Retinal pigment epithelial cell (primary cell): Measurements from ENCODE around the gene HCST.
A peak's percentile ranks its signal among the peaks of the same experiment; 100 is the strongest.

Source experiments
- DNase-seq: peaks from one replicate; pipeline ENCODE4 v3.0.0-alpha.2; 2010; ENCODE audit warnings: low read depth
- H3K4me3 ChIP-seq: 2 replicates; pipeline ENCODE4 v1.5.1; 2011; ENCODE audit warnings: mild to moderate bottlenecking, low read length, control low read depth, moderate library complexity
- CTCF ChIP-seq: conservative IDR thresholded peaks from 2 replicates; pipeline ENCODE4 v1.5.1; 2011; ENCODE audit warnings: low read depth, low read length, control low read depth, inconsistent platforms

The HCST gene

DNA sequence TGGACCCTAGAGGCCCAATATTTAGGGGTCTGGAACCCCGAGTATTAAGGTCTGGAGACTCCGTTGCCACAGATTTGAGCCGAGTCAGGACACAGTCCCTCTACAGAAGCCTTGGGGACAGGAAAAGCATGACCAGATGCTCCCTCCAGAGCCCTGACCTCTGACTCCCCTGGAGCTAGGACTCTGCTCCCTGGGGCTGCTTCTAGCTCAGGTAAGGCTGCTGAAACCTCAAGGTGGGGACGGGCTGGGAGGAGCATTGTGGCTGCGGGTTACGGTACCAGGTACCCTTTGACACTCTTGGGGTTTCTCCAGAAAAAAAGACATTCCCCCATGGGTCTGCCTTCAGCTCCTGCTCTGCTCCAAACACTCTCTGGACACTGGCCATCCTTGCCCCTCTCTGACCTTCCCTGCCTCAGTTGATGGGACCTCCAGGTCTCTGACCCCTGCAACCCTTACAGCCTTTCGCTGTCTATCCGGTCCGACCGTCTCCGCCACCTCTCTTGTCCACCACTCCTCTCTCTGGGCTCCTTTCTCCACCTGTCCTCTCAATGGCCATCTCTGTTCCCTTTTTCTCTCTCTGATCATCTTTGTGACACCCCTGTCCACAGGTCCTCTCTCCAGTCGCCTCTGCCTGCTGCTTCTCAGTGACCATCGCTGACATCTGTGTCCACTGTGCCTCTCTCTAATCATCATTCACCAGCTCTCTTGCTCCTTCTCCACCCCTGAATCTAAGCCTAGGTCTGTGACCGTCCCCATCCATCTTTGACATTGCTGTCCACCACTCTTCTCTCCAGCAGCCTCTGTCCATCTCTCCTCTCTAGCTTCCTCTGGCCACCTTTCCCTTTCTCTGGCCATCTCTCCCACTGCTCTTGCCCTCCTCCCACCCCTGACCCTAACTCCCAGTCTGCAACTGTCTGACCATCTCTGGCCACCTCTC, 35.3 kb downstream of the HCST start:
- TF ChIP-seq CTCF, result no peak
- DNase-seq, result no peak
- peak overlapping the region; percentile 64 for H3K4me3 ChIP-seq

DNA sequence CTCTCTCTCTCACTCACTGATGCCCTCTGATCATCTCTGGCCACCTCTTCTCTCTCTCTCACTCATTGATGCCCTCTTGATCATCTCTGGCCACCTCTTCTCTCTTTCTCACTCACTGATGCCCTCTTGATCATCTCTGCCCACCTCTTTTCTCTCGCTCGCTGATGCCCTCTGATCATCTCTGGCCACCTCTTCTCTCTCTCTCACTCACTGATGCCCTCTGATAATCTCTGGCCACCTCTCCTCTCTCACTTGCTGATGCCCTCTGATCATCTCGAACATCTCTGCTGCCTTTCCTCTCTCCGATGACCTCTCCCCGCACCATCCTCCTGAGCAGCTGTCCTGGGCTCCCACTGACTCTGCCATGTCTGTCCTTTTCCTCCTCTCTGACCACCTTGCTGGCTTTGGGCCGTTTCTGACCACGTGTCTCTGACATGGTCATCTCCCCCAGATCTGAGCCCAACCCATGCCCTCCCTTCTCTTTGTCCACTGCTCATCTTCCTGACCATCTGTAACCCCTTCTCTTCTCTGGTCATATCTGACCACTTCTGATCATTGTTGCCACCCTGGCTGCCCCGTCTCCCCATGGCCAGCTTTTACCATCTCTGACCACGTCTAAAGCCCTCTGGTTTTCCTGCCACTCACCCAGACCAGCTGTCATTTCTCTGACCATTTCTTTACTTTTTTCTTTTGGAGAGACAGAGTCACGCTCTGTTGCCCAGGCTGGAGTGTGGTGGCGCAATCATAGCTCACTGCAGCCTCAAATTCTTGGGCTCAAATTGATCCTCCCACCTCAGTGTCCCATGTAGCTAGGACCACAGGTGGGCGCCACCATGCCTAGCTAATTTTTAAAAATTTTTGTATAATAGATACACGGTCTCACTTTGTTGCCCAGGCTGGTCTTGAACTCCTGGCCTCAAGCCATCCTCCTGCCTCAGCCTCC, 36.2 kb downstream of the HCST start:
- no peak overlapping the region for H3K4me3 ChIP-seq
- DNase-seq, result no peak
- no peak for TF ChIP-seq CTCF

DNA sequence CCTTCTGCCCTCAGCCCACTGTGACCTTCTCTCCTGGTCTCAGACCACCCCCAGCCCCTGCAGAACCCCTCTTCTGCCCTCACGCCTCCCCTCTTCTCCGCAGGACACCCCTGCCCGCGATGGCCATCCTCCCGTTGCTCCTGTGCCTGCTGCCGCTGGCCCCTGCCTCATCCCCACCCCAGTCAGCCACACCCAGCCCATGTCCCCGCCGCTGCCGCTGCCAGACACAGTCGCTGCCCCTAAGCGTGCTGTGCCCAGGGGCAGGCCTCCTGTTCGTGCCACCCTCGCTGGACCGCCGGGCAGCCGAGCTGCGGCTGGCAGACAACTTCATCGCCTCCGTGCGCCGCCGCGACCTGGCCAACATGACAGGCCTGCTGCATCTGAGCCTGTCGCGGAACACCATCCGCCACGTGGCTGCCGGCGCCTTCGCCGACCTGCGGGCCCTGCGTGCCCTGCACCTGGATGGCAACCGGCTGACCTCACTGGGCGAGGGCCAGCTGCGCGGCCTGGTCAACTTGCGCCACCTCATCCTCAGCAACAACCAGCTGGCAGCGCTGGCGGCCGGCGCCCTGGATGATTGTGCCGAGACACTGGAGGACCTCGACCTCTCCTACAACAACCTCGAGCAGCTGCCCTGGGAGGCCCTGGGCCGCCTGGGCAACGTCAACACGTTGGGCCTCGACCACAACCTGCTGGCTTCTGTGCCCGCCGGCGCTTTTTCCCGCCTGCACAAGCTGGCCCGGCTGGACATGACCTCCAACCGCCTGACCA, 37.2 kb downstream of the HCST start:
- no peak for TF ChIP-seq CTCF

DNA sequence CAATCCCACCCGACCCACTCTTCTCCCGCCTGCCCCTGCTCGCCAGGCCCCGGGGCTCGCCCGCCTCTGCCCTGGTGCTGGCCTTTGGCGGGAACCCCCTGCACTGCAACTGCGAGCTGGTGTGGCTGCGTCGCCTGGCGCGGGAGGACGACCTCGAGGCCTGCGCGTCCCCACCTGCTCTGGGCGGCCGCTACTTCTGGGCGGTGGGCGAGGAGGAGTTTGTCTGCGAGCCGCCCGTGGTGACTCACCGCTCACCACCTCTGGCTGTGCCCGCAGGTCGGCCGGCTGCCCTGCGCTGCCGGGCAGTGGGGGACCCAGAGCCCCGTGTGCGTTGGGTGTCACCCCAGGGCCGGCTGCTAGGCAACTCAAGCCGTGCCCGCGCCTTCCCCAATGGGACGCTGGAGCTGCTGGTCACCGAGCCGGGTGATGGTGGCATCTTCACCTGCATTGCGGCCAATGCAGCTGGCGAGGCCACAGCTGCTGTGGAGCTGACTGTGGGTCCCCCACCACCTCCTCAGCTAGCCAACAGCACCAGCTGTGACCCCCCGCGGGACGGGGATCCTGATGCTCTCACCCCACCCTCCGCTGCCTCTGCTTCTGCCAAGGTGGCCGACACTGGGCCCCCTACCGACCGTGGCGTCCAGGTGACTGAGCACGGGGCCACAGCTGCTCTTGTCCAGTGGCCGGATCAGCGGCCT, 37.9 kb downstream of the HCST start:
- H3K4me3 ChIP-seq, result no peak overlapping the region
- no peak for DNase-seq
- no peak for TF ChIP-seq CTCF

More for the DNA sequence above, 37.2 kb downstream of the HCST start:
- H3K4me3 ChIP-seq, result no peak overlapping the region
- no peak for DNase-seq

- DNase-seq, result no peak
- no peak overlapping the region for H3K4me3 ChIP-seq
- no peak for TF ChIP-seq CTCF
Measured at GRCh38 chr19:35940839-35941238, 38.5 kb downstream of the HCST start.

DNA sequence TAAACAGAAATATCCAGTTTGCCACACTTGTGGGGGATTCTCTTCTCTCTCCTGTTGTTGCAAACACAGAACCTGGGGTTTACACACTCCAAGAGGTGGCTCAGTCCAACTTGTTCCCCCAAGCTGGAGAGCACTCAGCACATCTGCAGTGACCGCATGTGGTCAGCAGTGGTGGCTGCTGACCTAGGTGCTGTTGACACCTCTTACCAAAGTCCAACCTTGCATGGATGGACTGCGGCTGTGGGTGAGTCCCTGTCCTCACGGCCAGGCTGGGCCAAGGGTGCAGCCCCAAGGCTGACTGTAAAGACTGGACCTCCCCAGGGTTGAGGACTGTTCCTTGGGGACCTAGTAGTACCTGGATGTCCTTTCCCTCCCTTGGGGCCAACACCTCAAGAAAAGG, 39.9 kb downstream of the HCST start:
- no peak for DNase-seq
- TF ChIP-seq CTCF, result no peak
- H3K4me3 ChIP-seq, result no peak overlapping the region
